Activated T-helper 1 cell treated with anti-CD3 and anti-CD28 coated beads, Interleukin-12 subunit alpha, Interleukin-12 subunit beta, Interleukin-2, Interleukin-4 antibody, amounts not matched to agents 30 ng/mL and 10 ng/mL and 1 ng/mL, durations not matched to agents 14 hours and 24 hours and 36 hours (primary cell): ENCODE measurements around the gene PNPLA7. TPM values are rescaled to one million over a fixed set of nuclear protein-coding genes. Genes with fewer than 3 reads are reported as not detected.

Experiments
- DNase-seq: peaks from one replicate; pipeline ENCODE4 v3.0.0; 2021; ENCODE audit warnings: low spot score
- H3K27ac Mint-ChIP-seq: one replicate; pipeline ENCODE4 v1.8.0; 2021; ENCODE audit warnings: mild to moderate bottlenecking, mixed read lengths
- H3K27me3 Mint-ChIP-seq: one replicate; pipeline ENCODE4 v1.8.0; 2022; ENCODE audit warnings: mild to moderate bottlenecking, moderate library complexity, mixed read lengths; ENCODE audit not compliant: insufficient read depth
- H3K36me3 Mint-ChIP-seq: one replicate; pipeline ENCODE4 v1.8.0; 2021; ENCODE audit warnings: low read depth, mixed read lengths
- H3K4me1 Mint-ChIP-seq: one replicate; pipeline ENCODE4 v1.8.0; 2021; ENCODE audit warnings: low read depth, mixed read lengths
- H3K4me3 Mint-ChIP-seq: one replicate; pipeline ENCODE4 v1.8.0; 2021; ENCODE audit warnings: mild to moderate bottlenecking, moderate library complexity, mixed read lengths
- H3K9me3 Mint-ChIP-seq: one replicate; pipeline ENCODE4 v1.8.0; 2021; ENCODE audit warnings: mixed read lengths
- intact Hi-C: fragments of 100-400 bp; cut with micrococcal nuclease; formaldehyde crosslinking; loops from one replicate; pipeline ENCODE4 v1.15.1; 2024
- total RNA-seq: library from RNA; stranded (reverse); gene quantifications from 2 replicates; pipeline ENCODE4 v1.2.3, GENCODE V29; 2022

PNPLA7 gene
- total RNA-seq, 1 donor from 2014 or later, result 1.2 TPM

- no peak overlapping the region for H3K4me3 Mint-ChIP-seq
- peaks cover 5% of the 10 kb centered on the region for H3K36me3 Mint-ChIP-seq
- no peak for DNase-seq
- no peaks in the 10 kb centered on the region for H3K9me3 Mint-ChIP-seq
- peaks cover 9% of the 10 kb centered on the region for H3K27me3 Mint-ChIP-seq
- no peak overlapping the region for H3K27ac Mint-ChIP-seq
- intact Hi-C loops, result loop anchor here (1.0 to 10.0 kb wide), 7 partner anchors 18 to 181 kb away; partner anchors contain the start of genes ENTPD8, MRPL41, NRARP and NSMF
- H3K4me1 Mint-ChIP-seq, result peaks cover 7% of the 10 kb centered on the region
These were observed 126.5 kb downstream of the PNPLA7 start for GRCh38 chr9:137423514-137424291.

DNA sequence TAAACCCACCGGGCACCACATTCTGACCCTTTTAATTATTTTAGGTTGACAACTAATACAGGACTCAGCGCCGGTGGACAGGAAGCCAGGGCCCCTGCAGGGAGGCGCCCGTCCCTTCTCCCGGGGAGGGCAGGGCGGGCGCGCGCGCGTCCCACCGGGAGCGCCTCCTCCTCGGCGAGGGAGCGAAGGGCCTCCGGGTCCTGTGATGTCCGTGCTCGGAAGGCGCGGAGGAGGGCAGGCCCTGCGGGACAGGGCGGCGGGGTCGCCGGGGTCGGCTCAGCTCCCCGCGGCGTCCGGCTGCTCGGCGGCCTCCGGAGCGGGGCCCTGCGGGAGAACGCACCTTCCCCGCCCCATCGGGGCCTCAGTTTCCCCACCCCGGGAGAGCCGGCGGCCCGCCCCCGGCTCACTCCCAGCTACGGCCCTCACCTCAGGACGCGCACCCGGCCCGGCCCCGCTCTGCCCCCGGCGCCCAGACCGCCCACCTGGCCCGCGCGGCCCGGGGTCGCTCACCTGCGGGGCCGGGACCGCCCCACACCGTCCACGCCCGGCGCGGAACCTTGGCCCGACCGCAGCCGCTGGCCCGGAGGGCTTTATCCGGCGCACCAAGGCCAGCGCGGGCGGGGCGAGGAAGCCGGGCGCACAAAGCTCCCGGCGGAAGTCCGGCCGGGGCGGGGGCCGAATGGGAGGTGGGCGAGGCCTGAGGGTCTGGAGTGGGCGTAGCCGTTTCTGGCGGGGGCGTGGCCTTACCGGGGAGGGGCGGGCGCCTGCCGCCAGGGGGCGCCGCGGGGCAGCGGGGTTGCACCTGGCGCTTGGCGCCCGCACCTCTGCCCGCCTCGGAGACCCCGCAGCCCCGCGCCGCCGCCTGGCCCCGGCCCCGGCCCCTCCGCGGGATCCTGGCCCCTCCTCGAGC lies 127.3 kb downstream of the PNPLA7 start, which contains the start of the genes EXD3 and NOXA1:
TSS of gene EXD3 (minus strand) at position 559 of the 910 bp plus-strand sequence. CDS start 27,805 bp downstream, outside the sequence.
TSS of gene NOXA1 (plus strand) at position 790 of the 910 bp plus-strand sequence. CDS start 137 bp downstream, outside the sequence.
- peak; percentile 92 for DNase-seq
- H3K36me3 Mint-ChIP-seq, result peaks cover 5% of the 10 kb centered on the region
- peak within 1 kb of the TSS; percentile 52 for H3K27ac Mint-ChIP-seq
- peaks cover 7% of the 10 kb centered on the region for H3K4me1 Mint-ChIP-seq
- H3K27me3 Mint-ChIP-seq, result peaks cover 9% of the 10 kb centered on the region
- intact Hi-C loops, result loop anchor here (1.0 to 10.0 kb wide), 8 partner anchors 12 to 181 kb away; partner anchors contain the start of genes ENTPD8, MRPL41, NRARP and NSMF
- H3K9me3 Mint-ChIP-seq, result no peaks in the 10 kb centered on the region
- peak within 1 kb of the TSS; percentile 90 for H3K4me3 Mint-ChIP-seq

GRCh38 chr9:137421838-137422603 lies 128.2 kb downstream of the PNPLA7 start:
- no peaks in the 10 kb centered on the region for H3K9me3 Mint-ChIP-seq
- peaks cover 8% of the 10 kb centered on the region for H3K27me3 Mint-ChIP-seq
- DNase-seq, result no peak
- peaks cover 7% of the 10 kb centered on the region for H3K4me1 Mint-ChIP-seq
- intact Hi-C loops, result loop anchor here (1.0 to 10.0 kb wide), 4 partner anchors 11 to 180 kb away; partner anchors contain the start of genes MRPL41, PNPLA7 and TUBB4B
- peaks cover 5% of the 10 kb centered on the region for H3K36me3 Mint-ChIP-seq
- peak overlapping the region; percentile 90 for H3K4me3 Mint-ChIP-seq
- H3K27ac Mint-ChIP-seq, result peak overlapping the region; percentile 52

DNA sequence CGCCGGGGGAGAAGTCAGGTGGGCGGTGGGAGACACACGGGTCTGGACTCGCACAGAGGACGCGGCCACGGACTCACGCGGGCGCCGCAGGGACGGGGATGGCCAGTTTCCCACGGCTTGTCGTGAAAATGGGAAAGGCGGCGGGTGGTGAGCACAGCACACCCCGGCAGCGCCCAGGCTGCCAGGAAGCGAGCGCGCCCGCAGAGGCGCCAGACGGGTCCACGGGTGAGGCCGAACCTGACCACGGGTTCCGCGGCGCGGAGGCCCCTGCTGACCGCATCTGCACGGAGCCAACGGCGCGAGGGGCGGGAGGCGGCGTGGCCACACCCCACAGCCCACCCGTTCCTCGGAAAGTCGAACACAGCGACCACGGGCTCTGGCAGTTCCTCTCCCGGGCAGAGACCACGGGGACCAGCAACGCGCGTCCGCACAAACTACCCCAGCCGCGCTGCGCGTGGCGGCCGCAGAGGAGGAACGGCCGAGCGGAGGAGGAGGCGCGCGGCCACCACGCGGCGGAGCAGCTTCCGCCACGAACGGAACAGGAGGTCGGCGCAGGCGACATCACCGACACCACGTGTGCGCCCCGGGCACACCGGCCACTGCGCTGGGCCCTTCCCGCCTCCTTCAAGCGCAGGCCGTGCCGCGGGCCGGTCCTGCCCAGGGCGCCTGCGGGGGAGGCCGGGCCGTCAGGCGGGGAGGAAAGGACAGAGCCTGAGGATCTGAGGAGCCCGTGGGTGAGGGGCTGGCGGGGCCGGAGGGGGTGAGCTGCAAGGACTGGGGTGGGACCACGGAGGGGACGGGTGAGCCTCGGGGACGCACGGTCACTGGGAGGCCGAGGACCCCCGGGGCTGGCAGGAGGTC lies 132.8 kb downstream of the PNPLA7 start:
- H3K4me3 Mint-ChIP-seq, result no peak overlapping the region
- no peak for DNase-seq

DNA sequence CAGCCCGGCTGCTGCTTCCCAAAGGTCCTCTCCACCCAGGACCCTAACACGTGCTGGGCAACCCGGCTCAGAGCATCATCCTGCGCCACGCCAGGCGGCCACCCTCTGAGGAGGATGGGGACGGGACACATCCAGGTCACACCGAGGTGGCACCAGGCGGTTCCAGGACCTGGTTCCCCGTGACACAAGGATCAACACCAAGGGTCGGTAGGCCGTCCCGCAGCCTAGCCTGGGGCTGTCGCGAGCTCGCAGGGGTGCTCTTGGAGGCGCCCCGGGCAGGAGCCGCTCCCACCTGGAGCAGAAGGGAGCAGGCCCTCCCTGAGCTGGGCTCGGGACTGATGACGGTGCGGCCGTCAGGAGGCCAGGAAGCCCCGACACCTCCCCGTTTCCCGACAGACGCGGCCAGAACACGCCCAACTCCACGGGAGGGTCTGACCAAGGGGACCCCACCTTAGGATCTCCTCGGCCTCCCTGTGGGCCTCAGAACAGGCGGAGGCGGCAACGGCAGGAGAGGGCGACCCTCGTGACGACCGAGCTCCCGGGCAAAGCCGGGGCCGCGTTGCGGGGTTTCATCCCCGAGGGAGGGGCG lies 133.5 kb downstream of the PNPLA7 start:
- intact Hi-C loops, result no loop called here
- Mint-ChIP-seq H3K36me3 (no peaks in the 10 kb centered on the region), H3K4me3 (no peak overlapping the region), H3K4me1 (no peaks in the 10 kb centered on the region), H3K27me3 (no peaks in the 10 kb centered on the region), H3K9me3 (no peaks in the 10 kb centered on the region), H3K27ac (no peak overlapping the region)
- DNase-seq, result no peak

More for the DNA sequence above, 132.8 kb downstream of the PNPLA7 start:
- Mint-ChIP-seq H3K27me3 (no peaks in the 10 kb centered on the region), H3K27ac (no peak overlapping the region), H3K9me3 (no peaks in the 10 kb centered on the region), H3K4me1 (peaks cover 6% of the 10 kb centered on the region), H3K36me3 (peaks cover 4% of the 10 kb centered on the region)
- intact Hi-C loops, result no loop called here

DNA sequence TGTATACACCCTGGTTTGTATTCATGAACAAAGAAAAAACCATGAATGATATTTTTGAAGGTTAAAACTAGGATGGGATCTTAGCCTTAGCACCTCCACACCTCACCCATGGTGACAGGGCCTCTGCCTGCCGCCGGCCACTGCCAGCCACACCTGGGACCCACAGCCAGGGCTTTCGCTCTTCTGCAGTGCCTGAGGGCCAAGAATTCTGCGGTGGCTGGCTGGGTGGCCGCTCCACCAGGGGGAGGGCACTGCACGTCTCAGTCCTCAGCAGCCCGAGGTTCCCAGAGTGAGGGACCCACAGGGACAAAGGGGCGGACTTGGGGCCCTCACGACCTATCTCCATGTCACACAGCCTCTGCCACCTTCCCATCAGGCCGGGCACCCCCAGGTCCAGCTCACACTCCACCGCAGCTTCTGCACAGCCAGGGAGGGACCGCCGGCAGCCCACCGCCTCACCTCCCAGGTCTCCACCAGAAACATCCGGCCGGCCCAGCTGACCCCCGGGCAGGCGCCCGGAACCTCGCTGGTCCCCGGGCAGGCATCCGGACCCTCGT lies 134.1 kb downstream of the PNPLA7 start:
- Mint-ChIP-seq H3K9me3 (no peaks in the 10 kb centered on the region), H3K36me3 (no peaks in the 10 kb centered on the region), H3K27ac (no peak overlapping the region), H3K27me3 (no peaks in the 10 kb centered on the region), H3K4me1 (no peaks in the 10 kb centered on the region), H3K4me3 (no peak overlapping the region)
- no peak for DNase-seq
- intact Hi-C loops, result no loop called here

- intact Hi-C loops, result no loop called here
- Mint-ChIP-seq H3K36me3 (no peaks in the 10 kb centered on the region), H3K27ac (no peak overlapping the region), H3K27me3 (no peaks in the 10 kb centered on the region), H3K4me3 (no peak overlapping the region), H3K4me1 (no peaks in the 10 kb centered on the region), H3K9me3 (no peaks in the 10 kb centered on the region)
- no peak for DNase-seq
These were observed 134.8 kb downstream of the PNPLA7 start for GRCh38 chr9:137415451-137415850.

GRCh38 chr9:137412431-137412830 lies 137.8 kb downstream of the PNPLA7 start:
- no peaks in the 10 kb centered on the region for H3K9me3 Mint-ChIP-seq
- no peak overlapping the region for H3K4me3 Mint-ChIP-seq
- no peaks in the 10 kb centered on the region for H3K4me1 Mint-ChIP-seq
- no peaks in the 10 kb centered on the region for H3K27me3 Mint-ChIP-seq
- DNase-seq, result no peak
- no peaks in the 10 kb centered on the region for H3K36me3 Mint-ChIP-seq
- intact Hi-C loops, result no loop called here
- H3K27ac Mint-ChIP-seq, result no peak overlapping the region

- no peaks in the 10 kb centered on the region for H3K27me3 Mint-ChIP-seq
- intact Hi-C loops, result loop anchor here (1.0 kb wide), 1 partner anchor 10 kb away; no protein-coding TSS in a partner anchor
- H3K4me1 Mint-ChIP-seq, result no peaks in the 10 kb centered on the region
- H3K27ac Mint-ChIP-seq, result no peak overlapping the region
- no peaks in the 10 kb centered on the region for H3K9me3 Mint-ChIP-seq
- H3K36me3 Mint-ChIP-seq, result no peaks in the 10 kb centered on the region
- DNase-seq, result peak; percentile 16
- peak overlapping the region; percentile 19 for H3K4me3 Mint-ChIP-seq
These were observed 138.4 kb downstream of the PNPLA7 start for GRCh38 chr9:137411645-137412380.

DNA sequence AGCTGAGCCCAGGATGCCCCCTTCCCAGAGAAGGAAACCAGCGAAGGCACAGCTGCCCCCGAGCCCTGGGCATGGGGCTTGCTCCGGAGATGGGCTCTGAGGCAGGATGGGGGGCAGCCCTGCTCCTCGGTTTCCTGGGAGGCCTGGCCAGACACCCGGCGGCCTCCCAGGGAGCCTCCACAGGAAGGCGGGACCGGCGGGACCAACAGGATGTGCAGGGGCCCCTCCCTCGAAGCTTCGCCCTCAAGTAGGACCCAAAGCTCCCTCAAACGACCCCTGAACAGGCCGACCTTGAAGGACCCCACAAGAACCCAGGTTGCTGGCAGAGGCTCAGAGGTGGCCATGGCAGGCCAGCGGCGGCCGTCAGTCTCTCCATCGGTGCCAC lies 138.9 kb downstream of the PNPLA7 start:
- intact Hi-C loops, result loop anchor here (1.0 kb wide), 1 partner anchor 11 kb away; no protein-coding TSS in a partner anchor
- Mint-ChIP-seq H3K36me3 (no peaks in the 10 kb centered on the region), H3K9me3 (no peaks in the 10 kb centered on the region), H3K27ac (no peak overlapping the region), H3K27me3 (no peaks in the 10 kb centered on the region), H3K4me1 (no peaks in the 10 kb centered on the region), H3K4me3 (no peak overlapping the region)
- DNase-seq, result no peak
